ENCODE results near the gene AEBP1. TPM values are rescaled to one million over a fixed set of nuclear protein-coding genes. Genes with fewer than 3 reads are reported as not detected.

Gene AEBP1
- total and polyA plus RNA-seq, 2 experiments from 2014 or later = 15.1 to 42.0 TPM

DNA sequence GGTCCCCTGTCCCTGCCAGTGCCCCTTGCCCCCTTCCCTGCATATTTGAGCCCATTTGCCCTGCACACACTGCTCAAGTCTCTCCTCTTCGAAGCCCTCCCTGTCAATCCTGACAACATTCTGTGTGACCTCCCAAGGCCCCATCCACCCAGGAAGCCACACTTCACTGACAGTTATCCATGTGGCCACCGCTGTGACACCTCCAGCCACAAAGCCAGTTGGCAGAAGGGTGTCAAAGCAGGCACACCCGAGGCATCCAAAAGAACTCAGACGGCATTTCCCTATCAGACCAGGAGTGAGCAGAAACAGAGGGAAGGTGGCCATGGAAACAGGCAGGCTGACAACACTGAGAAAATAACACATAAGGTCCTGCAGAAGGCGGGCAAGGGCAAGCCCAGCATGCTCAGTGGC is 26.5 kb upstream of the AEBP1 start (continued):
- no peak for TF ChIP-seq CTCF (conservative IDR thresholded peaks at IDR 0.05; ENCODE audit: low read depth in 2 of 2)
- TF ChIP-seq NANOG (IDR thresholded peaks at IDR 0.05; ENCODE audit: borderline replicate concordance) = no peak
- TF ChIP-seq ZNF331 (CRISPR knock-in tag; IDR thresholded peaks at IDR 0.05; ENCODE audit: low read depth) = no peak

- no peak for TF ChIP-seq ZNF114 (CRISPR knock-in tag; IDR thresholded peaks at IDR 0.05)
- TF ChIP-seq EZH2phosphoT487 (IDR thresholded peaks at IDR 0.05; ENCODE audit: unreplicated experiment) = no peak
- no peak for TF ChIP-seq ETS1 (IDR thresholded peaks at IDR 0.05)
- no peak for TF ChIP-seq NANOG (IDR thresholded peaks at IDR 0.05; ENCODE audit: borderline replicate concordance)
- no peak for TF ChIP-seq CREB1 (CRISPR knock-in tag; IDR thresholded peaks at IDR 0.05; ENCODE audit: low read depth)
- TF ChIP-seq, protein P1, sequence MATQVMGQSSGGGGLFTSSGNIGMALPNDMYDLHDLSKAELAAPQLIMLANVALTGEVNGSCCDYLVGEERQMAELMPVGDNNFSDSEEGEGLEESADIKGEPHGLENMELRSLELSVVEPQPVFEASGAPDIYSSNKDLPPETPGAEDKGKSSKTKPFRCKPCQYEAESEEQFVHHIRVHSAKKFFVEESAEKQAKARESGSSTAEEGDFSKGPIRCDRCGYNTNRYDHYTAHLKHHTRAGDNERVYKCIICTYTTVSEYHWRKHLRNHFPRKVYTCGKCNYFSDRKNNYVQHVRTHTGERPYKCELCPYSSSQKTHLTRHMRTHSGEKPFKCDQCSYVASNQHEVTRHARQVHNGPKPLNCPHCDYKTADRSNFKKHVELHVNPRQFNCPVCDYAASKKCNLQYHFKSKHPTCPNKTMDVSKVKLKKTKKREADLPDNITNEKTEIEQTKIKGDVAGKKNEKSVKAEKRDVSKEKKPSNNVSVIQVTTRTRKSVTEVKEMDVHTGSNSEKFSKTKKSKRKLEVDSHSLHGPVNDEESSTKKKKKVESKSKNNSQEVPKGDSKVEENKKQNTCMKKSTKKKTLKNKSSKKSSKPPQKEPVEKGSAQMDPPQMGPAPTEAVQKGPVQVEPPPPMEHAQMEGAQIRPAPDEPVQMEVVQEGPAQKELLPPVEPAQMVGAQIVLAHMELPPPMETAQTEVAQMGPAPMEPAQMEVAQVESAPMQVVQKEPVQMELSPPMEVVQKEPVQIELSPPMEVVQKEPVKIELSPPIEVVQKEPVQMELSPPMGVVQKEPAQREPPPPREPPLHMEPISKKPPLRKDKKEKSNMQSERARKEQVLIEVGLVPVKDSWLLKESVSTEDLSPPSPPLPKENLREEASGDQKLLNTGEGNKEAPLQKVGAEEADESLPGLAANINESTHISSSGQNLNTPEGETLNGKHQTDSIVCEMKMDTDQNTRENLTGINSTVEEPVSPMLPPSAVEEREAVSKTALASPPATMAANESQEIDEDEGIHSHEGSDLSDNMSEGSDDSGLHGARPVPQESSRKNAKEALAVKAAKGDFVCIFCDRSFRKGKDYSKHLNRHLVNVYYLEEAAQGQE (IDR thresholded peaks at IDR 0.05; ENCODE audit: unreplicated experiment) = no peak
- TF ChIP-seq ZNF462 (CRISPR knock-in tag; IDR thresholded peaks at IDR 0.05) = no peak
- no peak for TF ChIP-seq STAT1 (IDR thresholded peaks at IDR 0.05; ENCODE audit: unreplicated experiment)
- no peak for TF ChIP-seq POLR2AphosphoS5 (IDR thresholded peaks at IDR 0.05; ENCODE audit: low read depth)
- no peak for TF ChIP-seq JUNB (IDR thresholded peaks at IDR 0.05; ENCODE audit: unreplicated experiment)
- TF ChIP-seq ZNF331 (CRISPR knock-in tag; IDR thresholded peaks at IDR 0.05; ENCODE audit: low read depth) = no peak
- Histone ChIP-seq H3K9me2 (ENCODE audit: insufficient read depth) (no peaks in the 10 kb centered on the region), H3K79me2 (replicated peaks; ENCODE audit: insufficient read depth) (no peaks in the 10 kb centered on the region), H3K4me1 (ENCODE audit: insufficient read depth) (peaks cover 4% of the 10 kb centered on the region), H2AFZ (no peak overlapping the region), H3K27me3 (ENCODE audit: insufficient read depth) (no peaks in the 10 kb centered on the region; the same call in 1 of the 2 replicates), H3K36me3 (ENCODE audit: insufficient read depth) (no peaks in the 10 kb centered on the region), H3K27ac (ENCODE audit: low read depth) (no peak overlapping the region), H3K4me2 (no peak overlapping the region), H3K4me3 (no peak overlapping the region), H4K20me1 (replicated peaks; ENCODE audit: insufficient read depth) (no peaks in the 10 kb centered on the region; the same call in 1 of the 2 replicates), H3F3A (replicated peaks; ENCODE audit: low read depth) (no peaks in the 10 kb centered on the region; the same call in 1 of the 2 replicates)
- no peak overlapping the region for H3K27ac Mint-ChIP-seq
- H3K27me3 Mint-ChIP-seq (ENCODE audit: insufficient read depth, low read depth, poor library complexity) = peaks cover 20% of the 10 kb centered on the region
- no peaks in the 10 kb centered on the region for H3K9me3 Mint-ChIP-seq
- ATAC-seq = no peak
- peaks cover 13% of the 10 kb centered on the region for H3K4me1 Mint-ChIP-seq
- no peak for DNase-seq (ENCODE audit: low spot score)
- H3K4me3 Mint-ChIP-seq = no peak overlapping the region
- peaks cover 29% of the 10 kb centered on the region for H3K36me3 Mint-ChIP-seq (ENCODE audit: low read depth)
Observed at GRCh38 chr7:44078521-44078920, 25.6 kb upstream of the AEBP1 start.
